Gastrocnemius medialis (tissue), 4 donors: ENCODE results near the gene ASF1B. TPM values are rescaled to one million over a fixed set of nuclear protein-coding genes. Genes with fewer than 3 reads are reported as not detected.

Experiments
- ATAC-seq, 2 donors: fragments of 150-250 bp; one replicate each; pipeline ENCODE4 v1.9.1; 2016
- DNase-seq, 2 donors: peaks; one replicate each; pipeline ENCODE4 v3.0.0-alpha.2; 2019
- H3K27ac ChIP-seq, 4 donors: fragments of 200-600 bp; sonication (generic); 1 replicate in 1 of 4; 2 replicates in 3 of 4; pipeline ENCODE4 v1.5.1; 2016 to 2018; ENCODE audit warnings: mild to moderate bottlenecking in 2 of 4, moderate library complexity in 1 of 4
- H3K27me3 ChIP-seq, 3 donors: fragments of 200-600 bp; sonication (generic) in 2 of 3; 1 replicate in 1 of 3; 2 replicates in 2 of 3; pipeline versions ENCODE4 v1.5.1 to v1.6.0; 2016 to 2019; ENCODE audit warnings: mild to moderate bottlenecking in 1 of 3, moderate library complexity in 1 of 3
- H3K36me3 ChIP-seq, 2 donors: fragments of 200-600 bp; sonication (generic) in 1 of 2; one replicate each; pipeline ENCODE4 v1.5.1; 2017 to 2018
- H3K4me1 ChIP-seq, 2 donors: fragments of 200-600 bp; sonication (generic) in 1 of 2; one replicate each; pipeline ENCODE4 v1.5.1; 2016 to 2017; ENCODE audit warnings: mild to moderate bottlenecking in 2 of 2
- H3K4me3 ChIP-seq, 4 donors: fragments of 200-600 bp; sonication (generic) in 3 of 4; 1 replicate in 1 of 4; 2 replicates in 3 of 4; pipeline ENCODE4 v1.5.1; 2016 to 2019; ENCODE audit warnings: mild to moderate bottlenecking in 2 of 4
- H3K9me3 ChIP-seq, 3 donors: fragments of 200-600 bp; sonication (generic) in 2 of 3; 1 replicate in 1 of 3; 2 replicates in 2 of 3; pipeline ENCODE4 v1.5.1; 2016 to 2019
- CTCF ChIP-seq, 5 experiments: fragments of 450-650 bp in 3 of 5; fragments of 200-600 bp in 2 of 5; sonication (generic) in 2 of 5; IDR thresholded peaks in 4 of 5; conservative IDR thresholded peaks in 1 of 5; 1 replicate in 4 of 5; 2 replicates in 1 of 5; pipeline ENCODE4 v1.5.1; 2016 to 2019; ENCODE audit warnings: antibody characterized with exemption in 5 of 5, mild to moderate bottlenecking in 3 of 5, moderate library complexity in 3 of 5
- POLR2A ChIP-seq, 2 donors: fragments of 450-650 bp; IDR thresholded peaks; one replicate each; pipeline ENCODE4 v1.6.1; 2017; ENCODE audit warnings: antibody characterized with exemption in 2 of 2, mild to moderate bottlenecking in 2 of 2, moderate library complexity in 2 of 2
- in situ Hi-C, 4 donors: fragments of 200-750 bp; cut with MboI; loops; one replicate each; pipeline versions ENCODE4 v1.15.0 to v1.8.0; 2017; ENCODE audit warnings: low sequenced_read_pairs in 4 of 4
- intact Hi-C: fragments of 100-400 bp; cut with DNase I; formaldehyde crosslinking; loops from one replicate; pipeline ENCODE4 v1.15.1; 2023; ENCODE audit warnings: low total_unique reads
- total RNA-seq, 4 donors: library from RNA; depleted of rRNA; stranded (reverse); fragments of >200 nt; gene quantifications; one replicate each; pipeline versions ENCODE4 v1.1.0 to v1.2.3, GENCODE V29; 2016

Gene ASF1B
- total RNA-seq, 4 donors from 2014 or later = 1.2 to 4.1 (median 1.5) TPM; not detected in 1

GRCh38 chr19:14114439-14114838 is 21.9 kb downstream of the ASF1B start:
- intact Hi-C loops = loop anchor here (1.0 to 2.0 kb wide), 3 partner anchors 23 to 42 kb away; partner anchors contain the start of genes MISP3 and SAMD1
- ATAC-seq = no peak
- TF ChIP-seq CTCF (IDR thresholded peaks at IDR 0.05 in 4 of 5, conservative IDR thresholded peaks at IDR 0.05 in 1 of 5) (no peak), POLR2A (IDR thresholded peaks at IDR 0.05) (no peak)
- in situ Hi-C loops = no loop called here
- Histone ChIP-seq H3K27ac (peak overlapping the region; percentile 95 to 99 (median 96)), H3K4me3 (no peak overlapping the region), H3K27me3 (no peaks in the 10 kb centered on the region), H3K9me3 (no peaks in the 10 kb centered on the region), H3K36me3 (no peaks in the 10 kb centered on the region), H3K4me1 (peaks cover 64 to 71% of the 10 kb centered on the region in 2 donors)
- DNase-seq = no peak

- Histone ChIP-seq H3K27ac (peak overlapping the region; percentile 95 to 99 (median 96)), H3K27me3 (no peaks in the 10 kb centered on the region), H3K4me3 (peak overlapping the region; percentile 43 to 51 (median 47)), H3K36me3 (no peaks in the 10 kb centered on the region), H3K9me3 (no peaks in the 10 kb centered on the region), H3K4me1 (peaks cover 59 to 71% of the 10 kb centered on the region in 2 donors)
- DNase-seq (peak; percentile 78 to 89), ATAC-seq (peak in 1 of 2 donors; percentile 10)
- in situ Hi-C loops = no loop called here
- TF ChIP-seq POLR2A (IDR thresholded peaks at IDR 0.05) = no peak
- peak; percentile 63 to 93 (median 71) for TF ChIP-seq CTCF (IDR thresholded peaks at IDR 0.05 in 4 of 5, conservative IDR thresholded peaks at IDR 0.05 in 1 of 5)
- intact Hi-C loops = loop anchor here (1.0 to 2.0 kb wide), 3 partner anchors 23 to 41 kb away; partner anchors contain the start of genes MISP3 and SAMD1
These were observed 22.5 kb downstream of the ASF1B start for GRCh38 chr19:14113762-14114414.

GRCh38 chr19:14112809-14113385 is 23.5 kb downstream of the ASF1B start:
- Histone ChIP-seq H3K36me3 (no peaks in the 10 kb centered on the region), H3K27ac (peak overlapping the region; percentile 95 to 99 (median 96)), H3K4me1 (peaks cover 58 to 77% of the 10 kb centered on the region in 2 donors), H3K9me3 (no peaks in the 10 kb centered on the region), H3K4me3 (peak overlapping the region; percentile 43 to 51 (median 47)), H3K27me3 (no peaks in the 10 kb centered on the region)
- intact Hi-C loops (no loop called here), in situ Hi-C loops (no loop called here)
- peak in 1 of 2 donors; percentile 25 for ATAC-seq
- peak in 1 of 2 donors; percentile 69 for DNase-seq
- TF ChIP-seq POLR2A (IDR thresholded peaks at IDR 0.05) = no peak

- Histone ChIP-seq H3K36me3 (no peaks in the 10 kb centered on the region), H3K27me3 (no peaks in the 10 kb centered on the region), H3K4me3 (peak overlapping the region; percentile 43 to 51 (median 47)), H3K9me3 (no peaks in the 10 kb centered on the region), H3K4me1 (peaks cover 65 to 83% of the 10 kb centered on the region in 2 donors), H3K27ac (peak overlapping the region; percentile 95 to 99 (median 96))
- intact Hi-C loops = no loop called here
- DNase-seq (no peak), ATAC-seq (no peak)
- in situ Hi-C loops = no loop called here
- TF ChIP-seq POLR2A (IDR thresholded peaks at IDR 0.05) (no peak), CTCF (IDR thresholded peaks at IDR 0.05 in 4 of 5, conservative IDR thresholded peaks at IDR 0.05 in 1 of 5) (no peak)
These were observed 24.2 kb downstream of the ASF1B start for GRCh38 chr19:14112051-14112808.

- ATAC-seq (no peak), DNase-seq (no peak)
- H3K27ac ChIP-seq = peak overlapping the region; percentile 95 to 99 (median 96)
- no peak overlapping the region for H3K4me3 ChIP-seq
- no peaks in the 10 kb centered on the region for H3K27me3 ChIP-seq
- peaks cover 0 to 6% of the 10 kb centered on the region in 2 donors for H3K36me3 ChIP-seq
- intact Hi-C loops = no loop called here
- TF ChIP-seq POLR2A (IDR thresholded peaks at IDR 0.05) (no peak), CTCF (IDR thresholded peaks at IDR 0.05 in 4 of 5, conservative IDR thresholded peaks at IDR 0.05 in 1 of 5) (no peak)
- H3K4me1 ChIP-seq = peaks cover 63 to 87% of the 10 kb centered on the region in 2 donors
- no peaks in the 10 kb centered on the region for H3K9me3 ChIP-seq
- in situ Hi-C loops = no loop called here
These were observed 24.9 kb downstream of the ASF1B start for GRCh38 chr19:14111486-14111885.
